Measurements from ENCODE around the gene TNS3. TPM values are rescaled to one million over a fixed set of nuclear protein-coding genes. Genes with fewer than 3 reads are reported as not detected.

The TNS3 gene
- total and polyA plus RNA-seq, 9 of the 15 experiments (the other 6 are each of a cell fraction or from before 2014, with no cell fraction given): 0.20 TPM; not detected in 8

DNA sequence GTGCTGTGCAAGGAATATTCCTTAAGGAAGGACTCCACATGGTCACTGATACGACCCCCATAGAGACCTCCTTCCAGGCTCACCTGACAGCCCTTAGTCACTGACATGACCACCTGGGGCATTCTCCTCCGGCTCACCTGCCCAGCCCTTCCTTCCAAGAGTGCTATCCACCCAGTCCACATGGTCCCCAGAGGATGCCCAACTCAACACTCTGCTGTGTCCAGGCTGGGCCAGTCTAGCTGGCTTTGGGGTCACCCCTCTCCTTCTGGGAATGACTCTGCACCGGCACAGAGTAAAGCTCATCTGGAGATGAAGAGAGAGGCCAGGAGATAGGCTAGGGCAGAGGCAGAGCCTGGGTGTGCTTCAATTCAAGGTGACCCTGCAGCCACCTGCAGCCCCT is 300.8 kb downstream of the TNS3 start (continued):
- TF ChIP-seq, protein P1, sequence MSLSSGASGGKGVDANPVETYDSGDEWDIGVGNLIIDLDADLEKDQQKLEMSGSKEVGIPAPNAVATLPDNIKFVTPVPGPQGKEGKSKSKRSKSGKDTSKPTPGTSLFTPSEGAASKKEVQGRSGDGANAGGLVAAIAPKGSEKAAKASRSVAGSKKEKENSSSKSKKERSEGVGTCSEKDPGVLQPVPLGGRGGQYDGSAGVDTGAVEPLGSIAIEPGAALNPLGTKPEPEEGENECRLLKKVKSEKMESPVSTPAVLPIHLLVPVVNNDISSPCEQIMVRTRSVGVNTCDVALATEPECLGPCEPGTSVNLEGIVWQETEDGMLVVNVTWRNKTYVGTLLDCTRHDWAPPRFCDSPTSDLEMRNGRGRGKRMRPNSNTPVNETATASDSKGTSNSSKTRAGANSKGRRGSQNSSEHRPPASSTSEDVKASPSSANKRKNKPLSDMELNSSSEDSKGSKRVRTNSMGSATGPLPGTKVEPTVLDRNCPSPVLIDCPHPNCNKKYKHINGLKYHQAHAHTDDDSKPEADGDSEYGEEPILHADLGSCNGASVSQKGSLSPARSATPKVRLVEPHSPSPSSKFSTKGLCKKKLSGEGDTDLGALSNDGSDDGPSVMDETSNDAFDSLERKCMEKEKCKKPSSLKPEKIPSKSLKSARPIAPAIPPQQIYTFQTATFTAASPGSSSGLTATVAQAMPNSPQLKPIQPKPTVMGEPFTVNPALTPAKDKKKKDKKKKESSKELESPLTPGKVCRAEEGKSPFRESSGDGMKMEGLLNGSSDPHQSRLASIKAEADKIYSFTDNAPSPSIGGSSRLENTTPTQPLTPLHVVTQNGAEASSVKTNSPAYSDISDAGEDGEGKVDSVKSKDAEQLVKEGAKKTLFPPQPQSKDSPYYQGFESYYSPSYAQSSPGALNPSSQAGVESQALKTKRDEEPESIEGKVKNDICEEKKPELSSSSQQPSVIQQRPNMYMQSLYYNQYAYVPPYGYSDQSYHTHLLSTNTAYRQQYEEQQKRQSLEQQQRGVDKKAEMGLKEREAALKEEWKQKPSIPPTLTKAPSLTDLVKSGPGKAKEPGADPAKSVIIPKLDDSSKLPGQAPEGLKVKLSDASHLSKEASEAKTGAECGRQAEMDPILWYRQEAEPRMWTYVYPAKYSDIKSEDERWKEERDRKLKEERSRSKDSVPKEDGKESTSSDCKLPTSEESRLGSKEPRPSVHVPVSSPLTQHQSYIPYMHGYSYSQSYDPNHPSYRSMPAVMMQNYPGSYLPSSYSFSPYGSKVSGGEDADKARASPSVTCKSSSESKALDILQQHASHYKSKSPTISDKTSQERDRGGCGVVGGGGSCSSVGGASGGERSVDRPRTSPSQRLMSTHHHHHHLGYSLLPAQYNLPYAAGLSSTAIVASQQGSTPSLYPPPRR (CRISPR knock-in tag; IDR thresholded peaks at IDR 0.05; ENCODE audit: borderline replicate concordance): no peak
- TF ChIP-seq, protein P2, sequence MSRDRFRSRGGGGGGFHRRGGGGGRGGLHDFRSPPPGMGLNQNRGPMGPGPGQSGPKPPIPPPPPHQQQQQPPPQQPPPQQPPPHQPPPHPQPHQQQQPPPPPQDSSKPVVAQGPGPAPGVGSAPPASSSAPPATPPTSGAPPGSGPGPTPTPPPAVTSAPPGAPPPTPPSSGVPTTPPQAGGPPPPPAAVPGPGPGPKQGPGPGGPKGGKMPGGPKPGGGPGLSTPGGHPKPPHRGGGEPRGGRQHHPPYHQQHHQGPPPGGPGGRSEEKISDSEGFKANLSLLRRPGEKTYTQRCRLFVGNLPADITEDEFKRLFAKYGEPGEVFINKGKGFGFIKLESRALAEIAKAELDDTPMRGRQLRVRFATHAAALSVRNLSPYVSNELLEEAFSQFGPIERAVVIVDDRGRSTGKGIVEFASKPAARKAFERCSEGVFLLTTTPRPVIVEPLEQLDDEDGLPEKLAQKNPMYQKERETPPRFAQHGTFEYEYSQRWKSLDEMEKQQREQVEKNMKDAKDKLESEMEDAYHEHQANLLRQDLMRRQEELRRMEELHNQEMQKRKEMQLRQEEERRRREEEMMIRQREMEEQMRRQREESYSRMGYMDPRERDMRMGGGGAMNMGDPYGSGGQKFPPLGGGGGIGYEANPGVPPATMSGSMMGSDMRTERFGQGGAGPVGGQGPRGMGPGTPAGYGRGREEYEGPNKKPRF (IDR thresholded peaks at IDR 0.05; ENCODE audit: low read depth, low read length): no peak
- TF ChIP-seq, protein P3, sequence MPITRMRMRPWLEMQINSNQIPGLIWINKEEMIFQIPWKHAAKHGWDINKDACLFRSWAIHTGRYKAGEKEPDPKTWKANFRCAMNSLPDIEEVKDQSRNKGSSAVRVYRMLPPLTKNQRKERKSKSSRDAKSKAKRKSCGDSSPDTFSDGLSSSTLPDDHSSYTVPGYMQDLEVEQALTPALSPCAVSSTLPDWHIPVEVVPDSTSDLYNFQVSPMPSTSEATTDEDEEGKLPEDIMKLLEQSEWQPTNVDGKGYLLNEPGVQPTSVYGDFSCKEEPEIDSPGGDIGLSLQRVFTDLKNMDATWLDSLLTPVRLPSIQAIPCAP (CRISPR knock-in tag; IDR thresholded peaks at IDR 0.05; ENCODE audit: borderline replicate concordance): no peak
- TF ChIP-seq SUPT5H (IDR thresholded peaks at IDR 0.05) (no peak), ZNF224 (CRISPR knock-in tag; IDR thresholded peaks at IDR 0.05) (no peak), MTA2 (IDR thresholded peaks at IDR 0.05; ENCODE audit: low read depth) (no peak), ZC3H4 (CRISPR knock-in tag; IDR thresholded peaks at IDR 0.05; ENCODE audit: borderline replicate concordance) (no peak), WHSC1 (IDR thresholded peaks at IDR 0.05; ENCODE audit: low read length) (no peak), CHD4 (IDR thresholded peaks at IDR 0.05; ENCODE audit: insufficient read depth, insufficient replicate concordance, low read depth, low read length, poor library complexity, severe bottlenecking) (no peak), KAT7 (CRISPR knock-in tag; IDR thresholded peaks at IDR 0.05; ENCODE audit: borderline replicate concordance) (no peak)
